ENCODE data around the gene SPIB. TPM values are rescaled to one million over a fixed set of nuclear protein-coding genes. Genes with fewer than 3 reads are reported as not detected.

Gene SPIB
- total and polyA plus RNA-seq, 2 of the 4 experiments (the other 2 are of a cell fraction), result not detected

- TF ChIP-seq USF2 (IDR thresholded peaks at IDR 0.05; ENCODE audit: low read depth, low read length) (no peak), NFE2L2 (IDR thresholded peaks at IDR 0.05; ENCODE audit: low read depth, low read length) (no peak), RCOR1 (IDR thresholded peaks at IDR 0.05; ENCODE audit: insufficient replicate concordance, low read length) (no peak)
Observed at GRCh38 chr19:50415661-50416033, 3.1 kb upstream of the SPIB start (continued).

GRCh38 chr19:50416034-50416977 lies 2.4 kb upstream of the SPIB start:
- no peaks in the 10 kb centered on the region for H3K4me1 ChIP-seq (ENCODE audit: control insufficient read depth, insufficient read depth, low read length)
- intact Hi-C loops (cut with micrococcal nuclease), result no loop called here
- CTCF ChIA-PET, result no interaction called here
- no peaks in the 10 kb centered on the region for H3K79me1 ChIP-seq (ENCODE audit: low read depth in 1 of 2, low read length in 2 of 2)
- H3K9me1 ChIP-seq (ENCODE audit: insufficient read depth, low read length), result no peaks in the 10 kb centered on the region
- H2BK15ac ChIP-seq (ENCODE audit: low read depth, low read length), result no peak overlapping the region
- peaks cover 2% of the 10 kb centered on the region; the same call in 1 of the 2 replicates for H3K36me3 ChIP-seq (ENCODE audit: control insufficient read depth, insufficient read depth, low read length)
- H3K23ac ChIP-seq (ENCODE audit: low read depth, low read length), result no peak overlapping the region
- peaks cover 21% of the 10 kb centered on the region for H3K27me3 ChIP-seq (ENCODE audit: control insufficient read depth, insufficient read depth, low read length)
- ATAC-seq (ENCODE audit: low read depth), result no peak
- in situ Hi-C loops (cut with MboI; ENCODE audit: low sequenced_read_pairs), result no loop called here
- no peaks in the 10 kb centered on the region for H3K9me3 ChIP-seq (ENCODE audit: control insufficient read depth, insufficient read depth, low read length)
- 95% methylated on average over 20 of the region's 35 CpGs; no CpG with 5 or more reads in 1 of the 2 experiments for WGBS, 2 experiments (ENCODE audit: extremely low coverage in 2 of 2, insufficient read length in 1 of 2)
- H2AK9ac ChIP-seq (replicated peaks; ENCODE audit: low read depth, low read length, poor library complexity), result no peak overlapping the region
- H4K8ac ChIP-seq (ENCODE audit: low read depth in 2 of 2, low read length in 2 of 2), result no peak overlapping the region
- BruUV-seq (replicated peaks), result no TSS peak
- no peak overlapping the region for H2BK20ac ChIP-seq (ENCODE audit: low read depth, low read length)
- no peak overlapping the region for H4K91ac ChIP-seq (ENCODE audit: insufficient read depth, low read depth, low read length)
- H3K56ac ChIP-seq (ENCODE audit: extremely low read depth, insufficient read depth, low read length), result no peak overlapping the region
- no peaks in the 10 kb centered on the region for H4K20me1 ChIP-seq (ENCODE audit: insufficient read depth, low read length)
- dilution Hi-C loops (cut with HindIII; ENCODE audit: low sequenced_read_pairs, unreplicated experiment), result no loop called here
- TF ChIP-seq USF2 (IDR thresholded peaks at IDR 0.05; ENCODE audit: low read depth, low read length), result no peak
- no peak for TF ChIP-seq POLR2A (IDR thresholded peaks at IDR 0.05; ENCODE audit: low read depth, low read length)
- H2BK120ac ChIP-seq (ENCODE audit: low read depth, low read length), result no peak overlapping the region
- H4K5ac ChIP-seq (ENCODE audit: low read depth, low read length), result no peak overlapping the region
- POLR2A ChIA-PET (ENCODE audit: unreplicated experiment), result no interaction called here
- H3K4ac ChIP-seq (ENCODE audit: low read depth, low read length), result no peak overlapping the region
- DNase-seq, result no peak
- H2AK5ac ChIP-seq (ENCODE audit: low read depth, low read length), result no peak overlapping the region
- H2AFZ ChIP-seq (replicated peaks; ENCODE audit: low read length, poor library complexity), result no peak overlapping the region
- H3K18ac ChIP-seq (ENCODE audit: low read depth, low read length), result no peak overlapping the region
- no peak overlapping the region for H3K27ac ChIP-seq (ENCODE audit: insufficient read depth, low read length)
- no peak overlapping the region for H3K14ac ChIP-seq (replicated peaks; ENCODE audit: low read depth, low read length)
- no peak overlapping the region for H3K9ac ChIP-seq (ENCODE audit: low read depth, low read length)
- H3K4me2 ChIP-seq (ENCODE audit: low read depth, low read length), result no peak overlapping the region
- H2BK5ac ChIP-seq (ENCODE audit: low read depth, low read length, poor library complexity, severe bottlenecking), result no peak overlapping the region
- no peak overlapping the region for H3K4me3 ChIP-seq (ENCODE audit: insufficient read depth, low read depth, low read length)
